HG02973 (cell line): Measurements from ENCODE around the gene ANTXR1.

Experiments
- ATAC-seq: cut with Tn5 transposase; IDR thresholded peaks from one replicate; pipeline ENCODE4 v1.9.1; 2021; ENCODE audit warnings: moderate library complexity; ENCODE audit not compliant: unreplicated experiment

Gene ANTXR1

DNA sequence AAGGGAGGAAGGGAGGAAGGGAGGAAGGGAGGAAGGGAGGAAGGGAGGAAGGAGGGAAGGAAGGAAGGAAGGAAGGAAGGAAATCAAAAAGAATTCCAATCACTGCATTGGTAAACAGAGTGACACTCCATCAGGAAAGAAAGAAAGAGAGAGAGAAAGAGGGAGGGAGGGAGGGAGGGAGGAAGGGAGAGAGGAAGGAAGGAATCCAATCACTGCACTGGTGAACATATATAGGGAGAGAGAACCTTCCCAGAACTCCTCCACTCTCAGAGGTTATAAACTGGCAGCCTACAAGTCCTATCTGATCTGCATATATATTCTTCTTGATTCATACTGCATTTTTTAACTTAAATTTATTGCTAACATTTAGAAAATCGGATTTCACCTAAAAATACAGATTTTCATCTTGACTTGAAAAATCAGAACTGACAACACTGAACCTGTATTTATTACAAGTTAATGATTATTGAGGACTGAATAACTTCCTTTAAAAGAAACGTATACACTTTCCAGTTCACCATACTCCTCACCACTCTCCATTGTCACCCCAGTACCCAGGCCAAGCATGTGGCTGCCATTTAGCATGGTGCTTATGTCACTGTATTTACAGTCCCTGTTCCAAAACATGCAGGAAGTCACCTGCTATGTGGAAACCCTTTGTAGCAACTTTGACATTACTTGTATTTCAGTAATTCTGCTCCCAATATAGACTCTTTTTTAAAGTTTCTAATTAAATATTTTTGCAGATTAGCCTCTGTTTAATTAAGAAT, 83.5 kb downstream of the ANTXR1 start:
- ATAC-seq, result no peak

DNA sequence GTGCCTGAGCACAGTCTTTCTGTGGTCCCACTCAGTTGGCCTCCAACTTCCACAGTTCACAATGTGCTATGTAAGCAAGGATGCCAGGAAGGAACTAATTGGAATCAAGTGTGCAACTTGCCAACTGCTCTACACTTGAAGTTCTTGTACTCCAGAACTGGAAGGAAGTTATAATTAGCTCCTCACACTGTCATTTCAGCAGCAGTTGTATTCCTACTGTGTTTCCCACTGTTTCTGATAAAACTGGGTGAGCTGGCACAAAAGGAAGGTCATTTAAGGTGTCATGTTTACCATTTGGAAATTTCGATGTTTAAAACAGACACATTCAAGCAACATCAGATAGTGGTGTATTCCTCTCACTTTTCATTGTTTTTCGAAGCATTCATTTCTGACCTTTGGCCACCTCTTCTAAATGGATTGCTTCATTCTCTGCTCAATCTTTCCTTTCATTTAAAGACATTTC, 84.2 kb downstream of the ANTXR1 start:
- no peak for ATAC-seq

DNA sequence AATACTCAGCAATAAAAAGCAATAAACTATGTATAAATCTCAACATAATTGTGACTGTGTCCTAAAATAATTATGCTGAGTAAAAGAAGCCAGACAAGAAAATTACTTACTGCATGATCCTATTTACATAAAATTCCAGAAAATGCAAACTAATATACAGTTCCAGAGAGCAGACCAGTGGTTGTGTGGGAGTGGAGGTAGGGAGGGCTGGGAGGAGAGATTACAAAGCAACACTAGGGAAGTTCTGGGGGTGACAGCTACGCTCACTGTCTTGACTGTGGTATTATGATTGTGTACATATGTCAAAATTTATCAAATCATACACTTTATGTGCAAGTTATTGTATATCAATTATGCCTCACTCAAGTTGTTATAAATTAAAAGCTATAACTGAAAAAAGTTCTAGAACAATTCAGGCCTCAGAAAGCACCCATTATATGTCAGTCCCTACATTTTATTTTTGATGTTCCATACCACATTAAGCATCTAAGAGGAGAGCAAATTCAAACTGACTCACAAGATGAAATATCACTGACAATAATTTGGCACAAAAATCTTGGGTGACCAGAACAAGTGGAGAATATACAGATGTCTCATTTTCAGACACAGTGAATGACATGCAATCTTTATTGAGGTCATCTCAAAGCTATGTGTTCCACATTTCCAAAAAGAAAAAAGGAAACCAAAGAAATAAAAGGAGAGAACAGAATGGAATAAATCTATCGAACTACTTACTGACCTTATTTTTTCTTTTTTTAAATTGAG, 85.1 kb downstream of the ANTXR1 start:
- no peak for ATAC-seq

- ATAC-seq, result no peak
Measured at GRCh38 chr2:69099541-69099940, 86.6 kb downstream of the ANTXR1 start.

DNA sequence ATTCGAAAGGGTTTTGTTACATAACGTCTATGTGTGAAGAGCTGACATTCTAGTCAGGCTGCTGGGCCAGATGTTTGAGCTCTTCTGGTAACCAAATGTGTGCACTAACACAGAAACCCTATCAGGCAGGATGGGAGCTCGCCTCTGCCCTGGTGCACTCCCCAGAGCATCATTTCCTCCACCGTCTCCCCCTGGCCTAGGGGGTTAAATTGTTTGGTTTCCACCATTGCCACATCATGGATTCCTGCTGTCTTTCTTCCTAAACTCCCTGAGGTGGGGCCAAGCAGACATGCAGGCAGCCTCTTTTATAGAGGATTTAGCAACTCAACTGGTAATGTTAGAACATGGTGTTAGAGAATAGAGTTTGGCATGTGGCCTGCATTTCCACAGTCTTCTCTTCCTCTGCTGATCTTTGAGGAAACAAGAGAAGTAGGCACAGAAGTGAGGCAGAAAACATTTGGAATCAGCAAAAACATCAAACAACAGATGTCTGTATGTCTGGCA, 87.3 kb downstream of the ANTXR1 start:
- ATAC-seq, result no peak

GRCh38 chr2:69102041-69102593, 89.1 kb downstream of the ANTXR1 start:
- ATAC-seq, result no peak

GRCh38 chr2:69103419-69103818, 90.4 kb downstream of the ANTXR1 start:
- ATAC-seq, result no peak

- ATAC-seq, result no peak
Measured at GRCh38 chr2:69104261-69104660, 91.3 kb downstream of the ANTXR1 start.

GRCh38 chr2:69109255-69109654, 96.3 kb downstream of the ANTXR1 start:
- no peak for ATAC-seq

- ATAC-seq, result no peak
Measured at GRCh38 chr2:69111076-69111475, 98.1 kb downstream of the ANTXR1 start.

DNA sequence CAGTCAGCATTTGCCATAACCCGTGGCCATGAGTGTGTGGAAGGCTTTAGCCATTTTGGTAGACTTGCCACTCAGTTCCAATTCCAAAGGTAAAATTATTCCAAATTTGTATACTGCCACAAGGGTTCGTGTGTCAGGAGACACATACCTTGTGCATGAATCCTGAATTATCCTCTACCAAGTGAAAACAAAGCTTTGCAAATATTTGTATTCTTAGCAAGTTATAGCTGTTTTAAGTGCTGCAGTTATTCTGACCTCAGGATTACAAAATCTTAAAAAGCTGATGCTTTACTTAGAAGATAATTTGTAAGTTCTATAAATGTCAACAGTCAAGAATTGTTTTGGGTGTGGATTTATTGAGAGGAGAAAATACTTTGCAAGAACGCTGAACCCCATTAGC, 100.6 kb downstream of the ANTXR1 start:
- ATAC-seq, result no peak

GRCh38 chr2:69114534-69114933, 101.6 kb downstream of the ANTXR1 start:
- no peak for ATAC-seq

- ATAC-seq, result no peak
Measured at GRCh38 chr2:69116438-69116837, 103.5 kb downstream of the ANTXR1 start.

- ATAC-seq, result no peak
Measured at GRCh38 chr2:69118609-69119008, 105.6 kb downstream of the ANTXR1 start.

GRCh38 chr2:69119104-69119894, 106.3 kb downstream of the ANTXR1 start:
- no peak for ATAC-seq

- ATAC-seq, result no peak
Measured at GRCh38 chr2:69122271-69122670, 109.3 kb downstream of the ANTXR1 start.

DNA sequence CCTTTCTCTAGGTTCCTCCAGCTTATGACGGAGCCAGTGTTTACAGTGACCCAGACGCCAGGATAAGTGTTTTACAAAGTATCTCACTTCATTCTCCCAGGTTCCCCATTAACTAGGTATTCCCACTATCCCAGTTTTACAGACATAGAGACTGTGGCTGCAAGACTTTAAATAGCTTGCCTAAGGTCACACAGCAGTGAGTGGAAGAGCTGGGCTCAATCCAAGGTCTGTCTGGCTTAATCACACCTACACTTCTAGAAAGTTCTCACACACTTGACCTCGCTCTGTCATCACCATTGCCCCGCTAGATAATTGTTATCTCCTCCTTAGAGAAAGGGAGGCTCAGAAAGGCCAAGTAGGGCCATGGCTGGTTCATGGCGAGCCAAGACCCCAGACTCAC, 110.2 kb downstream of the ANTXR1 start:
- no peak for ATAC-seq

DNA sequence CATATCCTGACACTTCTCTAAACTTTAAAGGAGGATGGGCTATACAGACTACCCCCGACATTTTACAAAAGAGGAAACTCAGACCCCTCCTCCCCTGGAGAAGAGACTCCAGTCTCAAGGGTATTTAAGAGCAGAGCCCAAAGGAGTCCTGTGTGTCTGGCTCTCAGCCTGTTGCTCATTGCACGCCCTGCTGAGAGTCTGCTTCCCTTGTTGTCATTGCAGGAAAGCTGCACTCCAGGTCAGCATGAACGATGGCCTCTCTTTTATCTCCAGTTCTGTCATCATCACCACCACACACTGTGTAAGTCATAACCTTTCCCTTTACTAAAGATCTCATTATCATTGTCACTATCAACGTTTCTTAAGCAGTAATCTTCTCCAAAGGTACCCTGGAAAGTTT, 111.4 kb downstream of the ANTXR1 start:
- no peak for ATAC-seq

DNA sequence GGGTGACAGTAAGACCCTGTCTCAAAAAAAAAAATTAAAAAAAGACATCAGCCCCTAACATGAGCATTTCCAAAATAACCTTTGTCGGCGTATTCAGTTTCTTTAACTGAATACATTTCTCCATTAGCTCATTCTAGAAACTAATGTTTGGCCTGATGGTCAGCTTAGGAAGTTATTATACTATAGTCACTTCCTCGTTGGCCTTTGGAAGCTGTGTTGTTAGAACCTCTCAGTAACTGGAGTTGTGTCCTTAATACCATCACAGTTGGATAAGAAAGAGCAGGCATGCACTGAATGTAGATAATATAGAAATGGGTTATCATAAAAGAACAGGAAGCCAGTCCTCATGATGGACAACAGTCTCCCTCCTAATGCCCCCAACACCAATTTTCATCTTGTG, 112.8 kb downstream of the ANTXR1 start:
- no peak for ATAC-seq

DNA sequence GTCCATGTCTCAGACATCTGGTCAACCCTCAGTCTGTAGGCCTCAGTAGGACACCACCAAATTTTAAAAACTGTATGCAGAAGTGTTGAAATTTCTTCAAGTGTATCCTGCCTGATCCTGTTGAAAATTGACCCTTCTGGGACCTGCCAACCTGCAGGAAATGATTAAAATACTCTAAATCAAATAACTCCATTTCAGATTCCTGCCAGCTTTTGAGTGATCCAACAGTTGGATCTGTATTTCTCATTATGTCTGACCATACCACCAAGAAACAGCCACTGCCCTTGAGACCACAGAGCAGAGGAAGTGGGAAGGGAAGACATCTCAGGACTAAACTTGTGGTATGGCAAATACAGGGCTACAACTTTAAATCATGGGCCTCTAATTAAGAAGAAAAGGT, 113.4 kb downstream of the ANTXR1 start:
- no peak for ATAC-seq

DNA sequence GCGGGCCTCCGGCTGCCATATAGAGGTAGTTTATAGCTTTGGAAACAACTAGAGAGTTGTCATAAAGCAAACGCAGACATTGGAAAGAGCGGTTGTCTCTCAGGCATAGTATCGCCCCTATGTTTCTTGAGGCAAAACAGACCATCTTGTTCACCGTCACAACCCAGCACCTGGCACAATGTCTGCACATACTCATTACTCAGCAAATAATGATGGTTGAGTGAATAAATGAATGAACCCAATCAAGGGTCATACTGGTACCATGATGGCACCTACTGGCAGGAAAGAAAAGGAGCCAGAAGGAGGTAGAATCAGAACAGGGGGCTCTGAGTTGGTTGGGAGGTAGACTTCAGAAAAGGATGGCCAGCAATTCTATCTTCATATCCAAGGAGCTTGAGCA, 118.5 kb downstream of the ANTXR1 start:
- no peak for ATAC-seq
